ENCODE results near the gene PRR22. TPM values are rescaled to one million over a fixed set of nuclear protein-coding genes. Genes with fewer than 3 reads are reported as not detected.

The PRR22 gene
- total RNA-seq, 1 experiment from 2014 or later = 13.5 TPM

DNA sequence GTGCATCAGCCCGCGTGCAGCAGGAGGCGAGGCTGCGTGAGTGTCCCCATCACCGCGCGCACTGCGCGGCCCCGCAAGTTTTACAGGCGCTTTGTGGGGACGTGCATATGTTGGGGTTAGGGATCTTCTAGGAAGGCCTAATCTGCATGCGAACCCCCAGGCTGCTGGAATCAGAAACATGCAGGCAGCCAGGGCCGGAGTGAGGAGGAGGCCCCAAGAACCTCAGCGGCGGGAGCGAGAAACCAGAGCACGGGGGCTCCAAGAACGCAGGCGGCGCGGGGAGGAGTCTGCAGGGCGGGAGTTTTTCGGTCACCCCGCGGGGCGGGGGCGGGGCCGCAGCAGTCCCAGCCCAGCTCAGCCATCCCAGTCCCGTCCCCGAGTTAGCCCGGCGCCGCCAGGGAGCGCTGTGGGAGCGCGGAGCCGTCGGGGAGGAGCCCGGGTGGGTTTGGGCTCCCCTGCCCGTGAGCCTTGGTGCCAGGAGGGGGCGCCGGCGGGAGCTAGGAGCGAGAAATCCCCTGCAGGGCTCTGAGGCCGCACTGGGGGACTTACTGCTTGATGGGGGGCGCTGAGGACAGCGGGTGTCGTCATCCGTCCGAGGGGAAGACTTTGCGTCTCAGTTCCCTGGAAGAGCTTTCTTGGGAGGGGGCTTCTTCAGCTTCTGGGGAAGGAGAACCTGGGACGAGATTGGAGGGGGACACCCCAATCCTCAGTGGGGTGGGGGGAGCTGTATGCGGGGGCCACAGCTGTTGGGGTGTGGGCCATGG is 19.4 kb upstream of the PRR22 start:
- Histone ChIP-seq H3K4me2 (ENCODE audit: low read length) (peak overlapping the region; percentile 91), H4K20me1 (ENCODE audit: insufficient read depth) (no peaks in the 10 kb centered on the region), H3K27me3 (ENCODE audit: insufficient read depth, low read length) (no peaks in the 10 kb centered on the region), H3K4me1 (ENCODE audit: control insufficient read depth in 1 of 2, insufficient read depth in 2 of 2, low read length in 2 of 2) (peaks cover 5 to 24% of the 10 kb centered on the region in 2 experiments), H3K27ac (ENCODE audit: low read depth, low read length) (peak overlapping the region; percentile 7; the same call in 1 of the 2 replicates), H3K36me3 (ENCODE audit: control insufficient read depth in 1 of 2, insufficient read depth in 2 of 2, low read length in 2 of 2) (no peaks in the 10 kb centered on the region), H3K9me2 (ENCODE audit: insufficient read depth) (no peaks in the 10 kb centered on the region), H3K79me2 (ENCODE audit: insufficient read depth, low read length) (no peaks in the 10 kb centered on the region), H2AFZ (ENCODE audit: low read depth, low read length, poor library complexity, severe bottlenecking) (peak overlapping the region; percentile 88), H3K4me3 (replicated peaks in 1 of 2; ENCODE audit: low read depth in 1 of 2, low read length in 2 of 2) (peak overlapping the region; percentile 39 to 48), H3K9ac (ENCODE audit: low read length) (peak overlapping the region; percentile 47), H3K9me3 (ENCODE audit: control insufficient read depth in 1 of 2, insufficient read depth in 1 of 2, low read depth in 1 of 2, low read length in 2 of 2) (no peaks in the 10 kb centered on the region)
- peak; percentile 88 for ATAC-seq
- ChIA-PET RAD21 (ENCODE audit: low non-redundant PET in 1 of 2, low total read pairs in 2 of 2, uncharacterized antibody in 2 of 2, unreplicated experiment in 2 of 2) (interaction anchor here (0.5 to 1.8 kb wide), 12 partner anchors 9 to 867 kb away, joined by 3 to 10 read pairs (median 4); partner anchors contain the start of genes LONP1 (in 1 of the 2), NDUFA11 (in 1 of the 2) and RANBP3 (in 1 of the 2)), CTCF (interaction anchor here (0.6 to 2.2 kb wide), 47 partner anchors 8 to 933 kb away, joined by 3 to 49 read pairs (median 4); partner anchors contain the start of genes ALKBH7, CATSPERD, DUS3L and FUT5), POLR2A (interaction anchor here (0.6 to 1.7 kb wide), 10 partner anchors 10 to 175 kb away, joined by 3 to 22 read pairs (median 4); partner anchors contain the start of genes DUS3L and RPL36)
- no TSS peak for BruUV-seq (replicated peaks)
- peak; percentile 78 for DNase-seq (ENCODE audit: low read depth, low spot score)
- TF ChIP-seq POLR2AphosphoS5 (IDR thresholded peaks at IDR 0.05; ENCODE audit: low read depth, low read length) (no peak; the same call in 1 of the 2 replicates), POLR2A (IDR thresholded peaks at IDR 0.05; ENCODE audit: borderline replicate concordance, extremely low read depth, insufficient read depth, insufficient read length) (no peak), ZFX (IDR thresholded peaks at IDR 0.05) (no peak), EZH2phosphoT487 (IDR thresholded peaks at IDR 0.05; ENCODE audit: borderline replicate concordance) (no peak), FOSL1 (IDR thresholded peaks at IDR 0.05; ENCODE audit: low read depth) (no peak), CEBPB (IDR thresholded peaks at IDR 0.05; ENCODE audit: low read depth) (no peak), YY1 (IDR thresholded peaks at IDR 0.05; ENCODE audit: extremely low read depth, insufficient replicate concordance, low read depth, low read length) (peak; percentile 76), EZH2 (IDR thresholded peaks at IDR 0.05) (no peak), ELF1 (IDR thresholded peaks at IDR 0.05; ENCODE audit: borderline replicate concordance, low read depth) (no peak), RAD21 (IDR thresholded peaks at IDR 0.05; ENCODE audit: low read depth) (peak; percentile 97), TCF7L2 (IDR thresholded peaks at IDR 0.05; ENCODE audit: borderline replicate concordance, extremely low read depth, insufficient read depth, insufficient read length) (no peak), EGR1 (IDR thresholded peaks at IDR 0.05; ENCODE audit: low read depth) (peak; percentile 68), SIN3A (IDR thresholded peaks at IDR 0.05; ENCODE audit: low read depth) (no peak)
- TF ChIP-seq, protein P1, sequence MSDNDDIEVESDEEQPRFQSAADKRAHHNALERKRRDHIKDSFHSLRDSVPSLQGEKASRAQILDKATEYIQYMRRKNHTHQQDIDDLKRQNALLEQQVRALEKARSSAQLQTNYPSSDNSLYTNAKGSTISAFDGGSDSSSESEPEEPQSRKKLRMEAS (IDR thresholded peaks at IDR 0.05) = no peak; the same call in 1 of the 2 replicates
- TF ChIP-seq, protein P2, sequence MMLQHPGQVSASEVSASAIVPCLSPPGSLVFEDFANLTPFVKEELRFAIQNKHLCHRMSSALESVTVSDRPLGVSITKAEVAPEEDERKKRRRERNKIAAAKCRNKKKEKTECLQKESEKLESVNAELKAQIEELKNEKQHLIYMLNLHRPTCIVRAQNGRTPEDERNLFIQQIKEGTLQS (IDR thresholded peaks at IDR 0.05) = no peak
- TF ChIP-seq, protein P3, sequence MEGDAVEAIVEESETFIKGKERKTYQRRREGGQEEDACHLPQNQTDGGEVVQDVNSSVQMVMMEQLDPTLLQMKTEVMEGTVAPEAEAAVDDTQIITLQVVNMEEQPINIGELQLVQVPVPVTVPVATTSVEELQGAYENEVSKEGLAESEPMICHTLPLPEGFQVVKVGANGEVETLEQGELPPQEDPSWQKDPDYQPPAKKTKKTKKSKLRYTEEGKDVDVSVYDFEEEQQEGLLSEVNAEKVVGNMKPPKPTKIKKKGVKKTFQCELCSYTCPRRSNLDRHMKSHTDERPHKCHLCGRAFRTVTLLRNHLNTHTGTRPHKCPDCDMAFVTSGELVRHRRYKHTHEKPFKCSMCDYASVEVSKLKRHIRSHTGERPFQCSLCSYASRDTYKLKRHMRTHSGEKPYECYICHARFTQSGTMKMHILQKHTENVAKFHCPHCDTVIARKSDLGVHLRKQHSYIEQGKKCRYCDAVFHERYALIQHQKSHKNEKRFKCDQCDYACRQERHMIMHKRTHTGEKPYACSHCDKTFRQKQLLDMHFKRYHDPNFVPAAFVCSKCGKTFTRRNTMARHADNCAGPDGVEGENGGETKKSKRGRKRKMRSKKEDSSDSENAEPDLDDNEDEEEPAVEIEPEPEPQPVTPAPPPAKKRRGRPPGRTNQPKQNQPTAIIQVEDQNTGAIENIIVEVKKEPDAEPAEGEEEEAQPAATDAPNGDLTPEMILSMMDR (IDR thresholded peaks at IDR 0.05 in 2 of 3, conservative IDR thresholded peaks at IDR 0.05 in 1 of 3; ENCODE audit: borderline replicate concordance in 1 of 3, insufficient read depth in 1 of 3, low read depth in 2 of 3, low read length in 2 of 3) = peak; percentile 98 to 100 (median 100)
- intact Hi-C loops (cut with micrococcal nuclease) = loop anchor here (1.0 to 2.0 kb wide), 3 partner anchors 22 to 219 kb away; no protein-coding TSS in a partner anchor

Measured in HCT116 (cell line).